Uterus (tissue), 4 donors: ENCODE measurements around the gene DOCK1. TPM values are rescaled to one million over a fixed set of nuclear protein-coding genes. Genes with fewer than 3 reads are reported as not detected.

Source experiments
- DNase-seq, 2 donors: peaks; one replicate each; pipeline ENCODE4 v3.0.0-alpha.2; 2019 to 2020
- H3K27ac ChIP-seq, 2 donors: fragments of 200-600 bp; sonication (generic); 1 replicate in 1 of 2; 2 replicates in 1 of 2; pipeline ENCODE4 v1.5.1; 2016 to 2018
- H3K27me3 ChIP-seq, 2 donors: fragments of 200-600 bp; sonication (generic); one replicate each; pipeline ENCODE4 v1.5.1; 2018 to 2019; ENCODE audit warnings: control low read depth in 1 of 2
- H3K36me3 ChIP-seq, 2 donors: fragments of 200-600 bp; sonication (generic); one replicate each; pipeline ENCODE4 v1.5.1; 2019; ENCODE audit warnings: control low read depth in 1 of 2
- H3K4me1 ChIP-seq, 2 donors: fragments of 200-600 bp; sonication (generic); one replicate each; pipeline ENCODE4 v1.5.1; 2018 to 2019; ENCODE audit warnings: control low read depth in 1 of 2
- H3K4me3 ChIP-seq, 2 donors: fragments of 200-600 bp; sonication (generic); 1 replicate in 1 of 2; 2 replicates in 1 of 2; pipeline ENCODE4 v1.5.1; 2018 to 2019; ENCODE audit warnings: mild to moderate bottlenecking in 1 of 2
- H3K9me3 ChIP-seq, 2 donors: fragments of 200-600 bp; sonication (generic); one replicate each; pipeline ENCODE4 v1.5.1; 2019; ENCODE audit warnings: control low read depth in 1 of 2
- CTCF ChIP-seq, 4 experiments: fragments of 200-600 bp in 2 of 4; fragments of 450-650 bp in 2 of 4; sonication (generic) in 2 of 4; IDR thresholded peaks; one replicate each; pipeline ENCODE4 v1.5.1; 2016 to 2019; ENCODE audit warnings: antibody characterized with exemption in 4 of 4, mild to moderate bottlenecking in 2 of 4, moderate library complexity in 1 of 4
- POLR2A ChIP-seq, 2 donors: fragments of 450-650 bp; IDR thresholded peaks; one replicate each; pipeline ENCODE4 v1.6.1; 2016; ENCODE audit warnings: antibody characterized with exemption in 2 of 2, mild to moderate bottlenecking in 1 of 2, moderate library complexity in 1 of 2
- intact Hi-C: fragments of 100-400 bp; cut with DNase I; formaldehyde crosslinking; loops from one replicate; pipeline ENCODE4 v1.15.1; 2023; ENCODE audit warnings: low total_unique reads
- total RNA-seq, 4 donors: library from RNA; depleted of rRNA in 3 of 4; stranded (reverse); fragments of >200 nt in 3 of 4; gene quantifications; one replicate each; pipeline versions ENCODE4 v1.1.0 to v1.2.4, GENCODE V29; 2014 to 2023
- donor health status: DM: yes; HTN: yes; CAD: no.

The DOCK1 gene
- total RNA-seq, 4 donors from 2014 or later: 15.6 to 130 (median 65.0) TPM

GRCh38 chr10:127467811-127468210, 562.6 kb downstream of the DOCK1 start:
- Histone ChIP-seq H3K9me3 (no peaks in the 10 kb centered on the region), H3K4me3 (no peak overlapping the region), H3K27me3 (no peaks in the 10 kb centered on the region), H3K4me1 (no peaks in the 10 kb centered on the region), H3K36me3 (no peaks in the 10 kb centered on the region), H3K27ac (no peak overlapping the region)
- intact Hi-C loops: no loop called here
- TF ChIP-seq POLR2A (IDR thresholded peaks at IDR 0.05) (no peak), CTCF (IDR thresholded peaks at IDR 0.05) (no peak)
- DNase-seq: no peak

- H3K4me3 ChIP-seq: no peak overlapping the region
- H3K27ac ChIP-seq: no peak overlapping the region
- TF ChIP-seq POLR2A (IDR thresholded peaks at IDR 0.05) (no peak), CTCF (IDR thresholded peaks at IDR 0.05) (no peak)
- DNase-seq: no peak
- intact Hi-C loops: no loop called here
- no peaks in the 10 kb centered on the region for H3K27me3 ChIP-seq
- H3K9me3 ChIP-seq: no peaks in the 10 kb centered on the region
- H3K4me1 ChIP-seq: no peaks in the 10 kb centered on the region
- no peaks in the 10 kb centered on the region for H3K36me3 ChIP-seq
Measured at GRCh38 chr10:127468632-127469031, 563.4 kb downstream of the DOCK1 start.

GRCh38 chr10:127470911-127471310, 565.7 kb downstream of the DOCK1 start:
- Histone ChIP-seq H3K4me1 (no peaks in the 10 kb centered on the region), H3K9me3 (no peaks in the 10 kb centered on the region), H3K36me3 (no peaks in the 10 kb centered on the region), H3K4me3 (no peak overlapping the region), H3K27ac (no peak overlapping the region), H3K27me3 (no peaks in the 10 kb centered on the region)
- no peak for DNase-seq
- no peak for TF ChIP-seq POLR2A (IDR thresholded peaks at IDR 0.05)
- TF ChIP-seq CTCF (IDR thresholded peaks at IDR 0.05): no peak
- intact Hi-C loops: no loop called here

- Histone ChIP-seq H3K9me3 (no peaks in the 10 kb centered on the region), H3K27ac (no peak overlapping the region), H3K27me3 (no peaks in the 10 kb centered on the region), H3K36me3 (no peaks in the 10 kb centered on the region), H3K4me3 (no peak overlapping the region), H3K4me1 (no peaks in the 10 kb centered on the region)
- intact Hi-C loops: no loop called here
- DNase-seq: no peak
- TF ChIP-seq CTCF (IDR thresholded peaks at IDR 0.05): no peak
- TF ChIP-seq POLR2A (IDR thresholded peaks at IDR 0.05): no peak
Measured at GRCh38 chr10:127472976-127473375, 567.7 kb downstream of the DOCK1 start.

GRCh38 chr10:127474501-127474900, 569.3 kb downstream of the DOCK1 start:
- intact Hi-C loops: no loop called here
- no peaks in the 10 kb centered on the region for H3K4me1 ChIP-seq
- H3K27me3 ChIP-seq: no peaks in the 10 kb centered on the region
- H3K9me3 ChIP-seq: no peaks in the 10 kb centered on the region
- TF ChIP-seq CTCF (IDR thresholded peaks at IDR 0.05) (no peak), POLR2A (IDR thresholded peaks at IDR 0.05) (no peak)
- DNase-seq: no peak
- no peaks in the 10 kb centered on the region for H3K36me3 ChIP-seq
- H3K4me3 ChIP-seq: no peak overlapping the region
- H3K27ac ChIP-seq: no peak overlapping the region
